ENCODE data around the gene APOL6.
A peak's percentile ranks its signal among the peaks of the same experiment; 100 is the strongest.

APOL6 gene, protein sequence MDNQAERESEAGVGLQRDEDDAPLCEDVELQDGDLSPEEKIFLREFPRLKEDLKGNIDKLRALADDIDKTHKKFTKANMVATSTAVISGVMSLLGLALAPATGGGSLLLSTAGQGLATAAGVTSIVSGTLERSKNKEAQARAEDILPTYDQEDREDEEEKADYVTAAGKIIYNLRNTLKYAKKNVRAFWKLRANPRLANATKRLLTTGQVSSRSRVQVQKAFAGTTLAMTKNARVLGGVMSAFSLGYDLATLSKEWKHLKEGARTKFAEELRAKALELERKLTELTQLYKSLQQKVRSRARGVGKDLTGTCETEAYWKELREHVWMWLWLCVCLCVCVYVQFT

DNA sequence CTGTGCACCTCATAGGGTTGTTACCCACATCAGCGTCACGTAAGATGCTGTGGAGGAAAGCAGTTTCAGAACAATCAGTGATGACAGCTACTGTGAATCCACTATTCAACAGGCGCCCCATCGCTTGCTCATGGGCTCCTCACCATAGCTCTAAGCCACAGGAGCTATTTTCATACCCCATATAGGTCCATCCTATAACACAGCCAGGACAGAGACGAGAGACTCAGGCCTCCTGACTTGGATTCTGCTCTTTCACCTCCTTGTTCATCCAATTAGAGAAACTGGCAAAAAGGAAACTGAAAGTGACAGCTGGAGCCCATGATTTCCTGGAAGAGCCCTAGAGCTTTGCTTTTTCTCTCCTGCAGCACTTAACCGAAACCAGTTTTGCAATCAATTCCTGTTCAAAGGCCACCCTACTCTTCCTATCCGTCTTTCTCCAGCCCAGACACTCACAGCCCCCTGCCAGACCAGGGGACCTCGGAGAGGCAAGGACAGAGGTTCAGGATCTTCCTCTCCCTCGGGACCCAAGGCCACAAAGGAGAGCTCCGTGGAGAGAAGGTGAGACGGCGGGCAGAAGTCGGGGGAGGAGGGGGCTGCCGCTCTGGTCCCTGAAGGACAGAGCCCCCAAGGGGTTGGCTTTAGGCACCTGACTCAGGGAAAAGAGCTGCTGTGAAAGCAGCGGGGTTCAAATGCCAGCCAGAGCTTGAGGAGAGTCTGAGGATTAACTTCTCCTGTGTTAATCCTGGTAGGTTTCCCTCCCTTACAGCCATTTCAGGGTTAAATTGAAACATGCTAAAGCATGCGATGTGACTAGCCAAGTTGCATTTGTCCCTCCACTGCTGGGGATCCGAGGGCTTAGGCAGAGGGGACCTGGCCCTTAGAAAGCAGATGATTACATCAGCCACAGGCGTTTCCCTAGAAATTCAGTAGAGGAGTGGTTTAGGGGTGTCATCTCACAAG lies at the start of gene APOL6:
Gene APOL6, plus strand, starts transcription at position 381 of the 960 bp plus-strand sequence. CDS start 7,980 bp downstream, outside the sequence.
- DNase-seq: peak in 1 of 2 donors; percentile 85

GRCh38 chr22:35599364-35599763 lies 48.9 kb upstream of the APOL6 start:
- DNase-seq: no peak

DNA sequence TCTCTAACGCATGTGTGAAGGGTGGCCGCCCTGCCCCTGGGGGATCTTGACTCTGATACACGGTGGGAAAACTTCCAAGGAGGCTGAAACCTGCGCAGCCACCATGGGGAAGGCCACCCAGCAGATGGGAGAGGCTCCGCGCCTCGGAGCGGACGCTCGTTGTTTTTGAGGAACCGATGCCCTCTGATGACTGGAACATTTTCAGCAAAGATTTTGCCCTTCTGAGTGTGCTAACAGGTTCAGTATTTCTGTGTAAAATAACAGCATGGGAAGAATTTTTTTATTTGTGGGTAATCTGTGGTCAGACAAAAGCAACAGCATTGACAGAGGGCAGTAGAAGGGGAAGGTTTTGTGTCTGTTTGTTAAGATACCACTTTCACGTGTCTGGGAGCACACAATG lies 47.8 kb upstream of the APOL6 start:
- no peak for DNase-seq

- no peak for DNase-seq
These were observed 47.1 kb upstream of the APOL6 start for GRCh38 chr22:35601013-35601580.

DNA sequence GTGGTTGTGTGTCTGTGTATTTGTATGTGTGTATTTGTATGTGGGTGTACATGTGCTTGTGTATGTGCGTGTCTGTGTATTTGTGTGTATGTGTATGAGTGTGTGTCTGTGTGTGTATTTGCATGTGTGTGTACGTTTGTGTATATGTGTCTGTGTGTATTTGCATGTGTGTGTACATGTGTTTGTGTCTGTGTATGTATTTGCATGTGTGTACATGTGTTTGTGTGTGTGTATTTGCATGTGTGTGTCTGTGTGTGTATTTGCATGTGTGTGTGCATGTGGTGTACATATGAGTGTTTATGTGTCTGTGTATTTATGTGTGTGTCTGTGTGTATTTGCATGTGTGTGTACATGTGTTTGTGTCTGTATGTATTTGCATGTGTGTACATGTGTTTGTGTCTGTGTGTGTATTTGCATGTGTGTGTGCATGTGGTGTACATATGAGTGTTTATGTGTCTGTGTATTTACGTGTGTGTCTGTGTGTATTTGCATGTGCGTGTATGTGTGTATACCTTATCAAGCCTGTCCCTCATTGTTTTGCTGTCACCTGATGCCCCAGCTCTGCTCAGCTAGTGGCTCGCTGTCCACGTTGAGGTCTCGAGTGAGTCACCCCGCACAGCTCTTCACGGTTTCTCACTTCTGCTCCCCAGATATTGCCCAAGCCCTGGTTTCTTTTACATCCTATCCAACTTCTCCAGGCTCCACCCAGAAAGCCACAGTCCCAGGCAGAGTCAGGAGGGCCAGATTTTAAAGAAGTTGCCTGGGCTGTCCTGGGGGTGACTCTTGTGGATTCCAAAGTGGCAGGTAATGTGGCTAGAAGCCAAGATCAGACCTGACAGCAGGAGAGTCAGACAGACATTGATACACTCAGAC lies 46.3 kb upstream of the APOL6 start:
- peak; percentile 9 to 32 for DNase-seq

DNA sequence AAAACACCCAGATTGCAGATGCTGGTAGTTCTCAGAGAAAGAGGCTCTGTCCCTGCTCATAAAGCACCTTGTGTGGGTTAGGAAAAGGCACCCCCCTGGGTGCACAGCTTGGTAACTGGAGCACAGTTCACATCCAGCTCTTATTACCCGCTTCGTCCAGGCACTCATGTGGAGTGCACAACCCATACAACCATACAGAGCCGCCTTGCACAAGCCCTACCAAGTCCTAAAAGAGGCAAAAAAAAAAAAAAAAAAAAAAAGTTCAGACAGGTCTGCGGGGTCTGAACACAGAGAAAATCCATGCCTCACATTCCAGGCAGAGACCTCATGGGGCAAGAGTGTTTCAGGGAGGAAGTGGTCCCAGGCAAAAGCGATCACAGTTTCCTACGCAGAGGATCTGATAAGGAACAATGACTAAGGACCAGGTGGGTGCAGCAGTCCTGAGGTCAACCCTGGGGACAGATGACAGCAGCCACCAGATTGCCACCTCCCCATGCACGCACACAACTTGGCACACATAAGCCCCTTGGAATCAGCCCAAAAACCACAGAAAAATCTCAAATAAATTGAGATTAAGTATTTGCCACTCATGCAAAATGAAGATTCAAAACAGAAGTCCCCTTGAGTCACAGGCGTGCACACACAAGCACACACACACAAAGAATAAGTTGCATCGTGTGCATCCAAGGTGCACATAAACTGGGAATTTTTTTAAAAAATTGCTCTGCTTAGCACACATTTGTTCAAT lies 43.5 kb upstream of the APOL6 start:
- no peak for DNase-seq

GRCh38 chr22:35605369-35605680 lies 42.9 kb upstream of the APOL6 start:
- DNase-seq: no peak

DNA sequence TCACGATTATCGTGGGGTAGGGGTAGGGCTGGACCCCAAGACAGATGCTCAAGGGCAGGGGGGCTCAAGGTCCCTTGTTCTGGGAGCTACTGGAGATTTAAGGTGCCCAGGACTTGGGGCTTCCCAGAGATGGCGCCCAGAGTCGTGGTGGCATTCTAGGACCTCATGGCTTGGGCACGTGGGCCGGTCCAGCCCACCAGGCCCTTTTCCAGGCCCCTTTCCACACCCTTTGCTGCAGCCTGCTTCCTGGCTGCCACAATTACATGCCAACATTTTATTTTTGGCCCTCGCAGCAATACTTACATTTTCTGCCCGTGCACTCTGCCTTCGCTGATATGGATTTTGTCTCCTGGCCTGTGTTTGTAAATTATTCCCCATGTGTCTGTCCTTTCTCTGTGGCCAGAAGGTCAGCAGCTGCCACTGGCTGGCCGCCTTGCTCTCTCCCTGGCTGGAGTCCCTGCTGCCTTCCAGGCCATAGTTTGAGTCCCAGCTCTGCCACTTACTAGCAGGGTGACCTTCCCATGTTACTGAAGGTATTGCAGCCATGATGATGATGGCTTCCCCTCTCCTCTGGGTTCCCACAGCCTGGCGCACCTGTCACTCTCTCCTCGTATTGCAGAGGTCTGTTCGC lies 42.3 kb upstream of the APOL6 start:
- no peak for DNase-seq

GRCh38 chr22:35606916-35607315 lies 41.3 kb upstream of the APOL6 start:
- DNase-seq: no peak

DNA sequence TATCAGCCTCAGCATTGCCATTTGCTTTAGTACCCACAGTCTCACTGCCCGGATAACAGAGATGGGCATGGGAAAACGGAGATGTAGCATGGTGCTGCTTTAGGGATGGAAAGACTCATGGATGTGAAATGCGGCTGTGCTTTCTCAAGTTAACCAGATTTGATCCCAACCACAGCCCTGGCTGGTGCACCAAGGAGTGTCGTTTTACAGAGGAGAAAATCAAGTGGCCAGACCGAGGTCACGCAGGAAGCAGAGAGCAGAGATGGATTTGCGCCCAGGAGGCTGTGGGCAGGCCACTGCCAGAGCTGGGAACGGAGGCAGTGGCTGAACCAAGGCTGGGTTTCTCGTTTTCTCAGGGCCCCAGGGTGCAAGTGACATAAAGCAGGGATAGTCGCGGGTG lies 40.2 kb upstream of the APOL6 start:
- no peak for DNase-seq

DNA sequence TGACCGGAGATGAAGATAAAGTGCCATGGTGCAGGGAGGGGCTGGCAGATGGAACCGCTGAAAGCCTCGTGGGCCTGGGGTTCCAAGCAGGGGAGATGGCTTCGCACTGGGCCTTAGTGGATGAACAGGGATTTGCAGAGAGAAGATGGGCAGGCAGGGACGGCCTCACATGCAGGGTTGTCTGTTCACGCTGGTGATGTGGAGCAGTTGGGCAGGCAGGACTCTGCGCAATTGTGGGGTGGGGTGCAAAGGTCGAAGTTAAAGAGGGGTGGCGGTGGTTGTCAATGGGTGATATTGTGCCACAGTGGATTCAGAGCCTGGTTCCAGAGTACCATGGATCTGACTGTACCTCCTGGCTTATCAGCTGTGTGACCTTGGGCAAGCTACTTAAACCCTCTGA lies 39.0 kb upstream of the APOL6 start:
- DNase-seq: no peak

- DNase-seq: no peak
These were observed 38.5 kb upstream of the APOL6 start for GRCh38 chr22:35609761-35610160.

DNA sequence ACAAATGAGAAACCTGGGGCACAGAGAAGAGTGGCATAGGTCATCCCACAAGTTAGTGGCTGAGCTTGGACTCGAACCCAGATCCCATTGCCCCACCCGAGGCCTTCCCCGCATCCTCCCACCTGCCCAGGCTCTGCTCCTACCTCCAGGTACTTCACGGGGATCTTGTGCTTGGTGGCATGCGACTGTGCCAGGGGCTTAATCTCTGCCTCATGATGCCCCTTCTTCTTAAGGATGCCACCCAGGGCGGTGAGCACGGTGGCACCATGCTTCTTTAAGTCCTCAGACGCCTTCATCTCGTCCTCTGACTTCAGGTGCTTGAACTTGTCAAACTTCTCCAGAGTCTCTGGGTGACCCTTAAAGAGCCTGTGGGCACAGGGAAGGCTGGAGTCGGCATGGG lies 37.5 kb upstream of the APOL6 start:
- no peak for DNase-seq

- no peak for DNase-seq
These were observed 36.9 kb upstream of the APOL6 start for GRCh38 chr22:35611200-35611890.

- no peak for DNase-seq
These were observed 36.2 kb upstream of the APOL6 start for GRCh38 chr22:35611891-35612576.

GRCh38 chr22:35612903-35613302 lies 35.3 kb upstream of the APOL6 start:
- no peak for DNase-seq

DNA sequence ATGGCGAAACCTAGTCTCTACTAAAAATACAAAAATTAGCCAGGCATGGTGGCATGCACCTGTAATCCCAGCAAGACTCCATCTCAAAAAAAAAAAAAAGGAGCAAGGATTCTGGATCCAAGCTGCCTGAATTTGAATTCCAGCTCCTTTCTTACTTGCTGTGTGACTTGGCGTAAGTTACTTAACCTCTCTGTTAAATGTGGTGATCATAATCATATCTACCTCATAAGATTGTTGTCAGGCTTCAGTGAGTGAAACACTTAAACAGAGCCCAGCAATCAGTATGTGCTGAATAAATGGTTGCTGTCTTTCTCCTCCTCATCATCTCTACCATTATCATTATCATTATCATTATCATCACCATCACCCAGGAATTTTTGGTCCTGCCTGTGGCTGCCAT lies 33.8 kb upstream of the APOL6 start:
- DNase-seq: no peak

- DNase-seq: no peak
These were observed 33.1 kb upstream of the APOL6 start for GRCh38 chr22:35615156-35615555.

GRCh38 chr22:35616043-35616442 lies 32.2 kb upstream of the APOL6 start:
- no peak for DNase-seq

DNA sequence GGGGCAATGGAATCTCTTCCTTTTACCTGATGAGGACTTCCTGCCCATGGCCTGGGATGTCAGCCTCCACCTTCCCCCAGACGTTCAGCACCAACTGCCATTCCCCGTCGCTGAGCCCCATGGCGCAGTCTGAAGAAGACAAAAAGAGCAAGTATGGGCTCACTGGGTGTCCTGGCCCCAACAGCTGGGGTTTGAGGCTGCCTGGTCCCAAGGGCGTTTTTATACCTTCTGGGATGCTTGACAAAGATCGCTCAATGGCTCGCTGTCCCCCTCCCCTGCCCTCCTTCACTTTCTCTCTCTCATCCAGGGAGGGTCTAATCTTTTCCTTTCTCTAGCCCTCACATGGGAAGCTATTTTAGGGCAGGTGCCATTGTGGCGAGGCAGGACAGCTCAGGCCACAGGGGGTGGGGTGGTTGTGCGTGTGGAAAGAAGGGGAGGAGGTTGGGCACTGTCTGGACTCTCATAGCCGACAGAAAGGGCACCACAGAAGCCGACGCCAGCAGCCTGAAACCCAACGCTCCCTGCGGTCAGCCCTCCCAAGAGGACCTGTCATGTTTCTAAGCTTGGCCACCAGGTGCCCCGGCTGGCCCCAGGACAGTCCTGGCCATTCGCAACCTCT lies 31.0 kb upstream of the APOL6 start, which contains the start of gene MB:
Gene MB, minus strand, starts transcription at position 193 of the 619 bp plus-strand sequence. Its CDS starts 72 bp downstream, at position 121.
- no peak for DNase-seq

Measured in bone marrow (tissue), 2 donors.